ENCODE data around the gene AFF1.

GRCh38 chr4:86901864-86902263, 32.9 kb upstream of the AFF1 start:
- TF ChIP-seq POLR2A (IDR thresholded peaks at IDR 0.05), result no peak
- TF ChIP-seq CTCF (IDR thresholded peaks at IDR 0.05), result no peak
- TF ChIP-seq EP300 (IDR thresholded peaks at IDR 0.05), result no peak
